Lung microvascular endothelial cell (primary cell): Measurements from ENCODE around the gene COL10A1. TPM values are rescaled to one million over a fixed set of nuclear protein-coding genes. Genes with fewer than 3 reads are reported as not detected.
"Not testable (repeated sequence)": the region's sequence is repeated elsewhere in the genome, so short reads cannot be mapped to it uniquely, and the experiment has no call there.

Experiments
- DNase-seq, 2 donors: peaks; one replicate each; pipeline versions ENCODE4 v3.0.0 to v3.0.0-alpha.2; 2010; ENCODE audit warnings: low read depth in 2 of 2
- total RNA-seq: library from RNA; depleted of rRNA; stranded (reverse); fragments of >200 nt; gene quantifications from 2 replicates; pipeline ENCODE4 v1.2.1, GENCODE V29; 2014

COL10A1 gene
- total RNA-seq, 1 donor from 2014 or later, result not detected

GRCh38 chr6:116127771-116128493 lies 2.0 kb upstream of the COL10A1 start:
- no peak for DNase-seq

DNA sequence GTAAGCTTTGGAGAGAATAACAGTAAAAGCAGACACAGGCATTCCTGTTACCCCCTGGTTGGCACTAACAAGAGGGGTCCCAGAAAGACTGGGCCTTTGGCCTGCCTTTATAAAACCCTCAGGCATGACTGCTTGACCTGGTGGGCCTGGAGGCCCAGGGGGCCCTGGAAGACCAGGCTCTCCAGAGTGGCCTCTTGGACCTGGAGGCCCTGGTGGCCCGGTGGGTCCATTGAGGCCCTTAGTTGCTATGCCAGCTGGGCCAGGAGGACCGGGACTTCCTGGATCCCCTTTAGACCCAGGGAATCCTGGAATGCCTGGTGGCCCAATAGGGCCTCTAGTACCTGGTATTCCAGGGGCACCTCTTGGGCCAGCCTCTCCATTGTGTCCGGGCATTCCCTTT lies 5.5 kb downstream of the COL10A1 start:
- DNase-seq, result no peak

- no peak for DNase-seq
These were observed 7.3 kb downstream of the COL10A1 start for GRCh38 chr6:116118608-116119007.

GRCh38 chr6:116115781-116116180 lies 10.2 kb downstream of the COL10A1 start:
- DNase-seq, result no peak

DNA sequence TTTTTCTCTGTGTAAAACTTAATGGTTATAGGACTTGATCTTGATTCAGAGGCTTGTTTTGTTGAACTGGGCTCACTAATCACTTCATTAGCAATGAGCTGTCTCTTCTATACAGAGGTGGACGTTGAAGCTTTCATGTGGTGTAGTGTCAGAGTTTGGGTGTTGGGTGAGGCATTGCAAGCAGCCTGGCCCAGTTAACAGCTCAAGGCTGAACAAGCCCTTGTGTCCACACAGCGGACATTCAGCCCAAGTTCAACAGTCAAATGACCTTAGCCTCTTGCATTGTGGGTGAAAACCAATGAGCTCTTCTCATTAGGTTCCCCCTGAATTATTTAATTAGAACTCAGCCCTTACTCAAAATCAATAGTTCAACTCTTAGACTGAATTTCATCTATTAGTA lies 12.5 kb downstream of the COL10A1 start:
- DNase-seq, result no peak

DNA sequence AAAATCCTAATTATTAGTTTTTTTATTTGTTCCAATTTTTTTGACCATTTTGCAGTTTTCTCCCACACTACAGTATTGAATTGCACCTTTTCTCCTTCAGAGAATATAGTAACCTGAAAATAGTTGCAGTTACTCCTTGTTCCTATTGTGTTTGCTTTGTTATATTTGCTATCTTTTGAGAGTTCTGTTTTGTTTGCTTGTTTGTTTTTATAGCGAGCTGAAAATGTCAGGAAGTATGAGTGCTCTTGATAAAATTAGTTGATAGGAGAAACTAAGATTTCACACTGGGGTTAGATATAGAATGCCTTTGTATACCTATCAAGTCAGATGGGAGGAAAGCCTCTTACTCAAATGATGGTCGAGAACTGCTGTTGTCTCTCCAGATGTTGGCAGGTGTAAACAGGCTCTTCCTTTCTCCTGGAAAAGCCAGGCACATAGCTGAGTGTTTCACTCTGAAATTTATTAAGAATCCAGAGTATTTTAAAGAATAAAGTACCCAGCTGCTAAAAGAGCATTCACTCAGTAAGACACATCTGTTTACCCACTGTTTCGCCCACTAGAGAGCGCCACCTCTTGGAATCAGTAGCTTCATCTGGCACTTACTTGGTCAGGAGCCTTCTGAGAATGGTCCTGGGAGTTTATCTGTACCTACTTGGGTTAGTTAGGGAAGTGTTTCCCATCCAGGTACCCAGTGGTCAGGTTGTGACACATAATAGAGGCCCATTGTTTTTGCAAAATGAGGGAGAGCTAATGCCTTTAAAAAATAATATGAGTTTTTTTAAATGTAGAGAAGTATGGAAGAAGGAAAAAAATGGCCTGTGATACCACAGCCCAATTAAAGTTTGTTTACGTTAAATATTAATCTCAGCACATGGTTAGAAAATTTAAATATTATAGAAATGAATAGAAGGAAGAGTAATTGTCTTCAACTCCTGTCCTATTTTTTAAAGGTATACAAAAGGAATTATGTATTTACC lies 14.1 kb downstream of the COL10A1 start:
- peak; percentile 28 to 56 for DNase-seq

GRCh38 chr6:116108836-116109235 lies 17.1 kb downstream of the COL10A1 start:
- DNase-seq, result no peak

- no peak for DNase-seq
These were observed 19.8 kb downstream of the COL10A1 start for GRCh38 chr6:116106146-116106545.

DNA sequence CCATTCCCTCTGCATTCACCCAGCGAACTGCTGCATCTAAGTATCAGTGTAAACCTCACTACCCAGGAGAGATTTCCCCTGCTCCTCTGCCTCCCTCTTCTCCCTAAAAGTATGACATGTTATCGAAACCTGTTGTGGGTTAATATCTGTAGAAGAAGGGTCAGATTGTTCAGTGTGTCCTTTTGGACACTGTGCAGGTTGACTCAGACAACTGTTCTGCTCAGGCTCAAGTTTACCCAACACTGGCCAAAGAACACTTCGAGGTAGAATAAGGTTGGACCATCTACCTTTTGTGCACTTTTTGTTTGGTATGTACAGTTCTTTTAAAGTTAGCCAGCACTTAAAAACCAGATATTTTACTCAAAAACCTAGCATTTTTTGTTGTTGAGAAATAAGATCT lies 20.7 kb downstream of the COL10A1 start:
- no peak for DNase-seq

DNA sequence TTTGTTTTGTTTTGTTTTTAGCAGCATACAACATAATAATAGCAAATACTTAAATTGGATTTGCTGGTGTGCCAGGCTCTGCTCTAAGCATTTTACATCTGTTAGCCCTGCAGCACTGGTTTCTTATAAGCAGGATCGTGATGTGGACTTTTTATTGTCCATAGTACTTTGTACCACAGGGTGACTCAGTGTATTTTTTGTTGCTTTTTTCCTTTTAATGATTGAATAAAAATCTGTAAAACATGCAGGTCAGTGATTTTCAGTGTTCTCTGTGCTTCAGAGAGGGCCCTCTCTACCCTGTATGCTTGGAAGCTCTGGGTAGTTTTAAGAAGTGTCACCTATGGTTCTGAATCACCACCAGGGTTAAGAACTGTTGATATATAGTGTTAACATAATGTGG lies 21.3 kb downstream of the COL10A1 start:
- no peak for DNase-seq

DNA sequence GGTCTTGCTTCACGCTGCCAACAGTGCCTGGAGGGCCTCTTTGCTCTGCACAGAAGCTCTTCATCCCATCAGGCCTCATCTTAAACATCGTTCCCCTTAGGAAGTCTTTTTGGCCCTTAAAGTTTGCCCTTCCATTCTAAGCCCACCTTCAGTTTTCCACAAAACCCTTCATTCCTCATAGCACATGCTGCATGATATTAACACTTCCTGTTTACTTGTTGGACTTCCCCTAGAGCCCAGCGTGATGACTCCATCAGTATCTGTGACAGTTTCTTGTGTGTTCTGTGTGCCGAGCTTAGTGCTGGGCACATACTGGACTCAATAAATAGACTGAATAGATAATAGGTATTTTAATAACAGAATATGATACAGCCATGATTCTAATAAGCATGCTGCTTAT lies 23.1 kb downstream of the COL10A1 start:
- peak in 1 of 2 donors; percentile 22 for DNase-seq

- DNase-seq, result no peak
These were observed 24.1 kb downstream of the COL10A1 start for GRCh38 chr6:116101790-116102189.

DNA sequence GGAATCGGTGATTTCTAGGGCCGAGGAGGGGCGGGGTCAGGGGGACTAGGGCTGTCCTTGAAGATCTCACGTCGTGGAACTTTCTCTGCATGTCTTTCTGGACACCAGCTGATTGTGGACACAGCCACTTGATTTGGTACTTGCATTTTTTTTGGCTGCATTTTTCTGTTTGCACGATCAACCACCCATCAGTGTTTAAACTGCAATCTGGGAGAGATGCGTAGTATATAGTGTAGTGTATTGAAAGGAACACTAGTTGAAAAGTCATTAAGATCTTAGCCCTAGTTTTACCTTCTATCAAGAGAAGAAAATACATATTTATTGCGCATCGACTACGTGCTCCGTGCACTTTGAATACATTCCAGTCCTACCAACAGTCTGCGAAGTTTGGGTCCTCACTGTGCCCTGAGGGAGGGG lies 24.6 kb downstream of the COL10A1 start:
- no peak for DNase-seq

DNA sequence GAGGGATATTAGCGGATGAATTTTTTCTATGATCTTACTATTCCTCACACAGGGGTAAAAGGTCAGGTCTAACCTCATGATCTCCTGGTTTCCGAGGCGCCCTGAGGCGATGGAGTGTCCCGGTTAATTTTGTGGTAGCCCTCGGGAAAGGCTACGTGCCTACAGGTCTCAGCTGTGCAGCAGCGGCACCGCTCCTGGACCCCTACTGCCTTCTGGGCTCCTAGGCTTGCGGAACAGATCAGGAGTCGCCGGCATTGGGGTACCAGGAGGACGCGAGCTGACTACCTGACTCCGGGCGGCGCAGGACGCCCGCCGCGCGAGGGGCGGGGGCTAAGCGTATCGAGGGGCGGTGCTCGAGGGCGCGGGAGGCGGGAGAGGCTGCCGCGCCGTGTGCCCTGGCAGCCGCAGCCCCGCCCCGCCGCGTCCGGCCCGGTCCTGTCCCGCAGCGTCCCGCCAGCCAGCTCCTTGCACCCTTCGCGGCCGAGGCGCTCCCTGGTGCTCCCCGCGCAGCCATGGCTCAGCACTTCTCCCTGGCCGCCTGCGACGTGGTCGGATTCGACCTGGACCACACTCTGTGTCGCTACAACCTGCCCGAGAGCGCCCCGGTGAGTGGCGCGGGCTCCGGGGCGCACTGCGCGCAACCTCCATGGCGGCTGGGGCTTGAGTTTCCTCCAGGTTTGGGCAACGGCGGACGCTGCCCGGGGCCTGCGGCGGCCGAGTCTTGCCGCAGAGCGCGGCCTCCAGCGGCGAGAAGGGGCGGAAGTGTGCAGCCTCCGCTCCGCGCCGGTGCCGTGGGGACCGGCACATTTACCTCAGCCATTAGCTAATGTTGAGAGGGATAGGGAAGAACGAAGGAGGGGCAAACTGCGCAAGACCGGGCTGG lies 25.3 kb downstream of the COL10A1 start, which contains the start of gene NT5DC1:
NT5DC1 (plus strand) TSS at position 435 of the 883 bp plus-strand sequence; CDS start at position 513, 78 bp downstream.
- DNase-seq, result peak; percentile 71 to 75

DNA sequence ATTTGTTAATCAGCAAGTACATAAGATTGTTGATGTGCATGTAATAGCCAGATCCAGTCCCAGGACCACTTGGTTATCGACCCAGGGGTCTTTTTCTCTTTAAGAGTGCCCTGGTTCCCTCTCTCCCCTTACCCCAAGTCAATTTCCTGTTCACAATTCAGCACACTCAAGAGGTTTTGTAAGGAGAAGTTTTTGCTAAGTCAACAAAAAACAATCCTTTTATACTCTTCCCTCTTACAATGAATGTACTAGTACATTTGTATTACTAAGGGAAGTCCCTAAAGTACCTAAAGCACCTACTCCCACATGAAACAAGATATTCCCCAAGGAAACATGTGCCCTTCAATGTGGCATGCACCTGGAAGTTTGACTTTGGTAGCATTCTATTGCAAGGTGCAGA lies 26.9 kb downstream of the COL10A1 start:
- no peak for DNase-seq

DNA sequence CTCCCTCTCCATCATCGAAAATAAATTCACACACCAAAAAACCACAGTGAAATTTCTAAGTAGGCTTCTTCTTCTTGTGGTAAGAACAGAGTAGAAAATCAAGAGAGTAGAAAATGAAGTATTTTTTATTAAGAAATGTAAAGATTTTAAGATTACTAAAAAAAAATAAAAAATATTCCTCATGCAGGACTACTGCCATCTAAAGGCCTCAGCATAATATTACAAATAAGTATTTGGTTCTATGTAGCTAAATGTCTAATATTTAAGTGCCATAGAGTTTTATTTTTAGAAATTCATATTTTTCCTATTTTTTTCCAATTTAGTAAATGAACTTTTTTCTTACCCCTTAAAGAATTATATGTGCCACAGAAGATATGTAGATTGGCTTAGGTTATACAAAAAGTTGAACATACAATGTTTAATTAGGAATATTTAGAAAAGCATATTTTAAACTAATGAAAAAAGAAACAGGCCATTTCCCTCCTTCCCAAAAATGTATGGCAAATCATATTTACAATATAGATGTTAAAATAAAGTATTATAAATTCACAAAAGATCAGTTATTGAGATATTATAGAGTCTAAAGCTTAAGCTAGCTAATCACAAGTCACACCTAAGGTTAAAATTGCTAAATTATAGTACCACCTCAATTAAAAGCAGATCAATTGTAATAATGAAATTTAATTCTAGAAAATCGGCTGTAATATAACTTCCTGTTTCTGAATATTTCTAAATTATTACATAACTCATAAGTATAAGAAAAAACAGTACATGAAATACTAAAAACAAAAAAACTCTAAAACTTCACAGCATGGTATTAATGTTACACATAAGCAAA lies 28.7 kb downstream of the COL10A1 start:
- peak; percentile 30 to 38 for DNase-seq

DNA sequence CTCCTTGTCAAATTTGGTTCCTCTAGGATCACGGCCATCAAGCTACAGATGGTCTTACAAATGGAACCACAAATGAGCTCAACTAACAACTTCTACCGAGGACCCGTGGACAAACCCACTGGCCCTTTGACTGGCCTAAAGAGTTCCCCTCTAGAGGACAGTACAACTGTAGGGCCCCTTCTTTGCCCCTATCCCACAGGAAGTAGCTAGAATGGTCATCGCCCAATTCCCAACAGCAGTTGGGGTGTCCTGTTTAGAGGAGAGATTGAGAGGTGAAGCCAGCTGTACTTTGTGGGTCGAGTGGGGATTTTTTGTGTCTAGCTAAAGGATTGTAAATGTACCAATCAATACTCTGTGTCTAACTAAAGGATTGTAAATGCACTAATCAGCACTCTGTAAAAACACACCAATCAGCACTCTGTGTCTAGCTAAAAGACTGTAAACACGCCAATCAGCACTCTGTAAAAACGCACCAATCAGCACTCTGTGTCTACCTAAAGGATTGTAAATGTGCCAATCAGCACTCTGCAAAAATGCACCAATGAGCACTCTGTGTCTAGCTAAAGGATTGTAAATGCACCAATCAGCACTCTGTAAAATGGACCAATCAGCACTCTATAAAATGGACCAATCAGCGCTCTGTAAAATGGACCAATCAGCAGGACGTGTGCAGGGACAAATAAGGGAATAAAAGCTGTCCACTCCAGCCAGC lies 29.7 kb downstream of the COL10A1 start:
- DNase-seq, result not testable (repeated sequence)

DNA sequence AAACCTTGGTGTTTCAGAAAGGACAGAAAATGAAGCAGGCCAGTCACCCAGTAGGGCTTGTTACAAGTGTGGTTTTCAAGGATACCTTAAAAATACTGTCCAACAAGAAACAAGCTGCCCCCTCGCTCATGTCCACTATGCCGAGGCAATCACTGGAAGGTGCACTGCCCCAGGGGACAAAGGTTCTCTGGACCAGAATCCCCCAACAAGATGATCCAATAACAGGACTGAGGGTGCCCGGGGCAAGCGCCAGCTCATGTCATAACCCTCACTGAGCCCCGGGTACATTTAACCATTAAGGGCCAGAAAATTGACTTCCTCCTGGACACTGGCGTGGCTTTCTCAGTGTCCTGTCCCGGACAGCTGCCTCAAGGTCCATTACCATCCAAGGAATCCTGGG lies 31.9 kb downstream of the COL10A1 start:
- no peak for DNase-seq

- DNase-seq, result no peak
These were observed 35.7 kb downstream of the COL10A1 start for GRCh38 chr6:116090251-116090650.

DNA sequence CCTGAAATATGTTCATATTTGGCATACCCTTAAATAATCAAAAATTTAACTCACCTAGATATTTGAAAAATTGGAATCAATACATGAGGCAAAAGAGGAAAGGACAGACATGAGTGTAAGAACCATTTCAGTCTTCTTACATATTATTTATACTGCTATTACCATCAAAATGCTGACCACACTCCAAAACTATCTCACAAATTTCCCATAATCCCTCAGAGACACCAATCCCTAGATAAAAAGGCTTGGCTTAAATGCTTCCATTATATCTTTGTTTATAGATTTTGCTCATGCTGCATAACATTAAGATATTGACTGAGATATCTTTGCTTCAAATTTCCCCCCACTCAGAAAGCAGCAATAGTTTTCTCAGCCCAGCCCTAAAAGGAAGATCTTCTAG lies 37.0 kb downstream of the COL10A1 start:
- no peak for DNase-seq
